NB4 (cell line): Measurements from ENCODE around the gene CA14.

Experiments used
- MYC ChIP-seq: IDR thresholded peaks from 2 replicates; pipeline ENCODE4 v1.6.1; 2011; ENCODE audit warnings: low read depth, low read length
- POLR2A ChIP-seq: IDR thresholded peaks from 2 replicates; pipeline ENCODE4 v1.6.1; 2011; ENCODE audit warnings: mild to moderate bottlenecking; ENCODE audit not compliant: insufficient read length; ENCODE audit errors: extremely low read depth
- TF ChIP-seq, protein P1 (sequence below): IDR thresholded peaks from one replicate; pipeline ENCODE4 v1.5.1; 2012; ENCODE audit warnings: low read depth, low read length
- TF ChIP-seq, protein P2 (sequence below): IDR thresholded peaks from 2 replicates; pipeline ENCODE4 v1.6.1; 2011; ENCODE audit warnings: low read depth, low read length

DNA sequence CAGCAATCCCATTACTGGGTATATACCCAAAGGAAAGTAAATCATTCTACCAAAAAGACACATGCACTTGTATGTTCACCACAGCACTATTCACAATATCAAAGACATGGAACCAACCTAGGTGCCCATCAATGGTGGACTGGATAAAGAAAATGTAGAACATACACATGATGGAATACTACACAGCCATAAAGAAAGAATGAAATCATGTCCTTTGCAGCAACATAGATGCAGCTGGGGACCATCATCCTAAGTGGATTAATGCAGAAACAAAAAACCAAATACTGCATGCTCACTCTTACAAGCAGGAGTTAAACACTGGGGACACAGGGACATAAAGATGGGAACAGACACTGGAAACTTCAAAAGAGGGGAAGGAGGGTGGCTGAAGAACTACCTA is 30.3 kb upstream of the CA14 start:
- TF ChIP-seq, protein P1, sequence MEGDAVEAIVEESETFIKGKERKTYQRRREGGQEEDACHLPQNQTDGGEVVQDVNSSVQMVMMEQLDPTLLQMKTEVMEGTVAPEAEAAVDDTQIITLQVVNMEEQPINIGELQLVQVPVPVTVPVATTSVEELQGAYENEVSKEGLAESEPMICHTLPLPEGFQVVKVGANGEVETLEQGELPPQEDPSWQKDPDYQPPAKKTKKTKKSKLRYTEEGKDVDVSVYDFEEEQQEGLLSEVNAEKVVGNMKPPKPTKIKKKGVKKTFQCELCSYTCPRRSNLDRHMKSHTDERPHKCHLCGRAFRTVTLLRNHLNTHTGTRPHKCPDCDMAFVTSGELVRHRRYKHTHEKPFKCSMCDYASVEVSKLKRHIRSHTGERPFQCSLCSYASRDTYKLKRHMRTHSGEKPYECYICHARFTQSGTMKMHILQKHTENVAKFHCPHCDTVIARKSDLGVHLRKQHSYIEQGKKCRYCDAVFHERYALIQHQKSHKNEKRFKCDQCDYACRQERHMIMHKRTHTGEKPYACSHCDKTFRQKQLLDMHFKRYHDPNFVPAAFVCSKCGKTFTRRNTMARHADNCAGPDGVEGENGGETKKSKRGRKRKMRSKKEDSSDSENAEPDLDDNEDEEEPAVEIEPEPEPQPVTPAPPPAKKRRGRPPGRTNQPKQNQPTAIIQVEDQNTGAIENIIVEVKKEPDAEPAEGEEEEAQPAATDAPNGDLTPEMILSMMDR, result no peak
- TF ChIP-seq POLR2A, result no peak
- TF ChIP-seq, protein P2, sequence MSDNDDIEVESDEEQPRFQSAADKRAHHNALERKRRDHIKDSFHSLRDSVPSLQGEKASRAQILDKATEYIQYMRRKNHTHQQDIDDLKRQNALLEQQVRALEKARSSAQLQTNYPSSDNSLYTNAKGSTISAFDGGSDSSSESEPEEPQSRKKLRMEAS, result no peak
- TF ChIP-seq MYC, result no peak
